GM12864 (cell line): ENCODE results near the gene GPR132.

Source experiments
- DNase-seq: peaks from one replicate; pipeline ENCODE4 v3.0.0-alpha.2; 2011; ENCODE audit warnings: low read depth
- H3K4me3 ChIP-seq: 2 replicates; pipeline ENCODE4 v1.5.1; 2011; ENCODE audit warnings: mild to moderate bottlenecking, low read depth, low read length, control low read depth
- CTCF ChIP-seq: IDR thresholded peaks from 2 replicates; pipeline ENCODE4 v1.5.1; 2011; ENCODE audit warnings: low read depth, mild to moderate bottlenecking, moderate library complexity, low read length, control low read depth, inconsistent platforms; ENCODE audit errors: missing control alignments

Gene GPR132

GRCh38 chr14:105102361-105102870, 37.2 kb upstream of the GPR132 start:
- no peak for DNase-seq
- H3K4me3 ChIP-seq, result no peak overlapping the region
- no peak for TF ChIP-seq CTCF

- no peak for DNase-seq
- no peak overlapping the region for H3K4me3 ChIP-seq
- TF ChIP-seq CTCF, result no peak
Measured at GRCh38 chr14:105100910-105101309, 35.7 kb upstream of the GPR132 start.

GRCh38 chr14:105099778-105100177, 34.5 kb upstream of the GPR132 start:
- no peak overlapping the region for H3K4me3 ChIP-seq
- TF ChIP-seq CTCF, result no peak
- DNase-seq, result no peak

DNA sequence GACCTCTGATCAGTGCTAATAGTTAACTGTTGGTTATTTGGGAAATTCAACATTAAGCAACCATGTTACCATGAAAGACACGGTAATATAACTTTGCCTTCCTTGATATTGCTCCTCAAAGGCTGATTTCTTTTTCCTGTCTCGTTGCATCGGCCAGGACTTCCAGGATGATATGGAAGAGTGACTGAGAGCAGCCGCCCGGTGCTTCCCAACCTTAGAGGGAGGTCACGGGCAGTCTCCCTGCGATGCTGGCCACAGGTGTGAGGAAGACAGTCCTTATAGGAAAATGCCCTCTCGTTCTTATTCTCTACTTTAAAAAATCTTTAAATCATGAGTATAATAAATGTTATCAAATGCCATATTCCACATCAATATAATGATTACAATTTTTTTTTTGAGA, 33.1 kb upstream of the GPR132 start:
- H3K4me3 ChIP-seq, result no peak overlapping the region
- DNase-seq, result no peak
- no peak for TF ChIP-seq CTCF

GRCh38 chr14:105097794-105098127, 32.5 kb upstream of the GPR132 start:
- DNase-seq, result no peak
- no peak overlapping the region for H3K4me3 ChIP-seq
- TF ChIP-seq CTCF, result no peak

GRCh38 chr14:105096206-105096875, 31.1 kb upstream of the GPR132 start:
- DNase-seq, result no peak
- TF ChIP-seq CTCF, result no peak
- H3K4me3 ChIP-seq, result no peak overlapping the region

DNA sequence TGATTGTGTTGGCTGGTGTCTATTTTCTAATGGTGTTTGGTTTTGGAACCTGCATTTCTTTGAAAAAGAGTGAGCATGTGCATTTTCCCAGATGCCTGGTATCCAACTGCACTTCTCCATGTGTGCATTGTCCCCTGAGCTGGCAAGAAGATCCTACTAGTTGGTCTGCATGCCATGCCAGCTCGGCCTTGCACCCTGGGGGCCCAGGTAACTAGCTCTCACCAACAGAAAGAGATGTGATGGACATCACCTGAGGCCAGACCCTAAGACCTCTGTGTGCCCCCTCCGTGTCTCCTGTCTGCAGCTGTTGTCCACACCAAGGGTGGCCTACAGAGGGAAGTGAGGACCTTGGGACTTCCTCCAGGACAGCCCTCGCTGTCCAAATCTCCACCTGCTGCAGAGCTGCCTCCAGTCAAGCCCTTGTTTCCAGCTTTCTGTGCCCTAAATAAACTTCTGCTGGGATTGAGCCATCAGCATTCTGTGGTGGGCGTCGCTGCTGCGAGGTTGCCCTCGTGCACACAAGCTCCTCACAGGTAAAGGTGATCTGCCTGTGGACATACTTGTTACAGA, 30.1 kb upstream of the GPR132 start:
- no peak for DNase-seq
- no peak for TF ChIP-seq CTCF
- no peak overlapping the region for H3K4me3 ChIP-seq
